NCI-H1417 (cell line): ENCODE results near the gene NWD2.
A peak's percentile ranks its signal among the peaks of the same experiment; 100 is the strongest.
"Not testable (repeated sequence)": the region's sequence is repeated elsewhere in the genome, so short reads cannot be mapped to it uniquely, and the experiment has no call there.

Source experiments
- DNase-seq, 3 experiments: peaks; one replicate each; lab custom pipeline; 2025; lab: John Stamatoyannopoulos, UW

The NWD2 gene

GRCh38 chr4:37244583-37245390, at the start of gene NWD2:
NWD2 (plus strand) TSS chr4:37244743; CDS start chr4:37245068, 325 bp downstream.
- DNase-seq = peak; percentile 48 to 89 (median 72)

- no peak for DNase-seq
Observed at GRCh38 chr4:37197899-37198298, 46.6 kb upstream of the NWD2 start.

- DNase-seq = not testable (repeated sequence)
Observed at GRCh38 chr4:37204740-37205139, 39.8 kb upstream of the NWD2 start.

- no peak for DNase-seq
Observed at GRCh38 chr4:37216209-37216608, 28.3 kb upstream of the NWD2 start.

- peak in 2 of 3 experiments; percentile 23 to 66 for DNase-seq
Observed at GRCh38 chr4:37219242-37219641, 25.3 kb upstream of the NWD2 start.

GRCh38 chr4:37219990-37220389, 24.6 kb upstream of the NWD2 start:
- no peak for DNase-seq

GRCh38 chr4:37220685-37221084, 23.9 kb upstream of the NWD2 start:
- no peak for DNase-seq

GRCh38 chr4:37223732-37224131, 20.8 kb upstream of the NWD2 start:
- no peak for DNase-seq

GRCh38 chr4:37224854-37225253, 19.7 kb upstream of the NWD2 start:
- DNase-seq = no peak

- DNase-seq = no peak
Observed at GRCh38 chr4:37225778-37226177, 18.8 kb upstream of the NWD2 start.

- no peak for DNase-seq
Observed at GRCh38 chr4:37232315-37232714, 12.2 kb upstream of the NWD2 start.

- no peak for DNase-seq
Observed at GRCh38 chr4:37236165-37236564, 8.4 kb upstream of the NWD2 start.

GRCh38 chr4:37241647-37242046, 2.9 kb upstream of the NWD2 start:
- no peak for DNase-seq

GRCh38 chr4:37243051-37243450, 1.5 kb upstream of the NWD2 start:
- DNase-seq = no peak

- peak; percentile 58 to 66 (median 63) for DNase-seq
Observed at GRCh38 chr4:37243722-37244582, 591 bp upstream of the NWD2 start.

GRCh38 chr4:37245391-37245954, 930 bp downstream of the NWD2 start:
- DNase-seq = peak in 1 of 3 experiments; percentile 51

GRCh38 chr4:37246891-37247290, 2.3 kb downstream of the NWD2 start:
- peak in 2 of 3 experiments; percentile 44 to 48 for DNase-seq

GRCh38 chr4:37258221-37258620, 13.7 kb downstream of the NWD2 start:
- no peak for DNase-seq

GRCh38 chr4:37268319-37268718, 23.8 kb downstream of the NWD2 start:
- DNase-seq = no peak

GRCh38 chr4:37279121-37279520, 34.6 kb downstream of the NWD2 start:
- DNase-seq = no peak

- DNase-seq = no peak
Observed at GRCh38 chr4:37279894-37280592, 35.5 kb downstream of the NWD2 start.

- no peak for DNase-seq
Observed at GRCh38 chr4:37299468-37299867, 54.9 kb downstream of the NWD2 start.
